ENCODE results near the gene KCNAB3.

KCNAB3 gene

DNA sequence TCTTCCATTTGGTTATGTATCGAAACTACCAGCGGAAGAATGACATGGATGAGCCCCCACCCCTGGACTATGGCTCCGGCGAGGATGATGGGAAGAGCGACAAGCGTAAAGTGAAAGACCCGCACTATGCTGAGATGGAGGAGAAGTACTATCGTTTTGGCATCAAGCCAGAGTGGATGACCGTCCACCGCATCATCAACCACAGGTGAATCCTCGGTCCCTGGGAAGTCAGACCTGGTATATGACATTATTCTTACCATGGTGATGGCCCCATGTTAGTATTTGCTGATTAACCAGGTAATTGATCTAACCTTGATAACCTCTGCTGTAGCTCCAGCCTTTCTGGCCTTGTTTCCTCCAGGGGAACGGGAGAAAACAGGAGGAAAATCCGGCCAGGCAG lies 32.6 kb downstream of the KCNAB3 start:
- DNase-seq: no peak

DNA sequence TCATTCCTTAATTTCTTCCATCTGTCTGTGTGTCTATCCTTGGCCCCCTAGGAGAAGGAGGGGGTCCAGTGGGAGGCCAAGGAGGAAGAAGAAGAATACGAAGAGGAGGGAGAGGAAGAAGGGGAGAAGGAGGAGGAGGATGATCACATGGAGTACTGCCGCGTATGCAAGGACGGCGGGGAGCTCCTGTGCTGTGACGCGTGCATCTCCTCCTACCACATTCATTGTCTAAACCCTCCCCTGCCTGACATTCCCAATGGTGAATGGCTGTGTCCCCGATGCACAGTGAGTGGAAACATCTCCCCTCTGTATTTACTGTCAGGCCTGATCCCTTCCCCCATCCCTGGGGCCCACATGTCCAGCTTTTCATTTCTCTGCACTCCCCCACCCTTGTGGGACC lies 34.8 kb downstream of the KCNAB3 start:
- no peak for DNase-seq

DNA sequence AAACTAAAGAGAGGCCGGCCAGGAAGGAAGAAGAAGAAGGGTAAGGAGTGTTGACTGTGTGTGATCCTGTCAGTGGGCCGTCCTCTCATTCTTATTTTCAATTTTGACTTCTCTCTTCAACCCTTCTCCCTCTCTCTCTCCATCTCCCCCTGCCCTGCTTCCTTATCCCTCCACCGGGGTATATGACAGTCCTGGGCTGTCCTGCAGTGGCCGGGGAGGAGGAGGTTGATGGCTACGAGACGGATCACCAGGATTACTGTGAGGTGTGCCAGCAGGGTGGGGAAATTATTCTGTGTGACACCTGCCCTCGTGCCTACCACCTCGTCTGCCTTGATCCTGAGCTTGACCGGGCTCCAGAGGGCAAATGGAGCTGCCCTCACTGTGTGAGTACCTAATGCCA lies 35.4 kb downstream of the KCNAB3 start:
- DNase-seq: no peak

DNA sequence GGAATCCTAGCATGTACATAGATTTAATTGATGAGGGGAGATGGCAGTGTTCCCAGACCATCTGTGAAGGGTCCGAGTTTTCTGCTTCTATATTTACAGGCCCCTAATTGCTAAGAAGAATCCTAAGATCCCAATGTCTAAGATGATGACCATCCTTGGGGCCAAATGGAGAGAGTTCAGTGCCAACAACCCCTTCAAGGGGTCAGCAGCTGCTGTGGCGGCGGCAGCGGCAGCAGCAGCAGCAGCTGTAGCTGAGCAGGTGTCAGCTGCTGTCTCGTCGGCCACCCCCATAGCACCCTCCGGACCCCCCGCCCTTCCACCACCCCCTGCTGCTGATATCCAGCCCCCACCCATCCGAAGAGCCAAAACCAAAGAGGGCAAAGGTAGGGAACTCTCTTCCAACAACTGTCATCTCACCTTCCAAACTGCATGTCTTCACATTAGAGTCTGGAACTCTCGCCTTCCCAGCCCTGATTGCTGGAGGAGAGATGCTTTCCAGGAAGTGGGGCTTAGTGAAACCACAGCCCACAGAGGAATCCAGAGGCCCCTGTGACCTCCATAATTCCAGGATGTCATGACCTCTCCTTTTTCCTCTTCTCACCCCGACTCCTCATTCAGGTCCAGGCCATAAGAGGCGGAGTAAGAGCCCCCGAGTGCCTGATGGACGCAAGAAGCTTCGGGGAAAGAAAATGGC lies 36.3 kb downstream of the KCNAB3 start:
- no peak for DNase-seq

DNA sequence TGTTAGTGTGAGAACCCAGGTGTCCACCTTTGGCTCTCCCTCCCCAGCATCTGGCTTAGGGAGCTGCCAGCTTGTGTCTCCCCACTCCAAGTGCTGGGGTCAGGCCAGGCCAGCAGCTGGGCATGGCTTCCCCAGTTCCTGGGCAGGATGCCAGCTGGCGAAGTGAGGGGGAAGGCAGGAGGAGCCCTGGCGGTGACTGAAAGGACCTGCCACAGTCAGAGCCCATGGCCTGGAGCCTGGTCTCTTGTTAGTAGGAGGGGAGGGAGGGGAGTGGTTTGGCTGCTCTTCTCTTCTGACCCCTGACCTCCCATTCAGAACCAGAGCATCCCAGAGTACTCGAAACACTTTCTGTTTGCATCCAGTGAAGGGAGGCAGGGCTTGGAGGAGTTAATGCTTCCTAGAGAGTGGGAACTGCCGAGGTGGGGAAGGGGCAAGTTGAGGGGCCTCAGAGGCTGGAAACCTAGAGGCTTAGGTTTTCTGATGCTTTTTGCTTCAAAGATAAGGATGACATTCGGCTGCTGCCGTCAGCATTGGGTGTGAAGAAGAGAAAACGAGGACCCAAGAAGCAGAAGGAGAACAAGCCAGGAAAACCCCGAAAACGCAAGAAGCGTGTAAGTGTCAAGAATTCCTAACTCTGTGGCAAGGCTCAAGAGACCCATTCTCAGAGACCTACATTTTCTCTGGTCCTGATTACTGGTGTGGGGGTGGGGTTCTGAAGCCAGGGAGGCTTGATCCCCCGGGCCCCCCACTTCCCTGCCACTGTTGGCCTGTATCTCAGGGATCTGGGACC lies 40.3 kb downstream of the KCNAB3 start:
- no peak for DNase-seq

DNA sequence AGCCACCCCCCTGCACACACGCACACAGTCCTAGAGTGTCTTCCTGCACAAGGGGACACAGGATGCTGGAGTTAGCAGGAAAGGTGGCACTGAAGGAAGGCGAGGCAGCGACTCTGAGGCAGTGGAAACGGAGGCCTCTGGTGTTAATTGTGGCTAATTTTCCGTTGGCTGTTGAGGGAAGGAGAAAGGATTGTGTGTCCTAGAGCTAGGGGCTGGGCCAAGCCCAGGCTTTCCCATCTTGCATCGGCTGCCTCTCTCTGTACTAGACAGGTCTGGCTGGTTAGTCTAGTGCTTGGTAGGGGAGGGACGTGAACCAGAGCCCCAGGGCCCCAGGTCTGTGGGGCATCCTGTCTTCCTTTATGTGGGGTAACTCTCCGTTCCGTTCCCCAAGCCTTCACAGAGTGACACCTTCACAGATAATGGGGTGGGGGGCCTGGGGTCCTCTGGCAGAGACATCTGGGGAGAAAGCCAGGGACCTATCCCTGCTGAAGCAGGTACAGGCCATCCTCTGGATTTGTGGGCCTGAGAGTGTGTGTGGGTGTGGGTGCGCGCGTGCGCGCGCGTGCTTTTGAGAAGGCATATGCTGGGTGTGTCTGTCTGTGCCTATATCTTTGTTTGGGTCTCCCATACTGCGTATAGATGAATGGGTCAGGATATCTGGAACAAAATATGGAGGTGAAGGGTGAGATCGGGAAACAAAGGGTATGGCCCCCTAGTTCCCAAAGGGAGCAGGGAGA lies 41.3 kb downstream of the KCNAB3 start, which contains the start of gene CHD3:
Gene CHD3, plus strand, starts transcription at position 606 of the 737 bp plus-strand sequence. CDS start 212 bp downstream, outside the sequence.
- DNase-seq: no peak

DNA sequence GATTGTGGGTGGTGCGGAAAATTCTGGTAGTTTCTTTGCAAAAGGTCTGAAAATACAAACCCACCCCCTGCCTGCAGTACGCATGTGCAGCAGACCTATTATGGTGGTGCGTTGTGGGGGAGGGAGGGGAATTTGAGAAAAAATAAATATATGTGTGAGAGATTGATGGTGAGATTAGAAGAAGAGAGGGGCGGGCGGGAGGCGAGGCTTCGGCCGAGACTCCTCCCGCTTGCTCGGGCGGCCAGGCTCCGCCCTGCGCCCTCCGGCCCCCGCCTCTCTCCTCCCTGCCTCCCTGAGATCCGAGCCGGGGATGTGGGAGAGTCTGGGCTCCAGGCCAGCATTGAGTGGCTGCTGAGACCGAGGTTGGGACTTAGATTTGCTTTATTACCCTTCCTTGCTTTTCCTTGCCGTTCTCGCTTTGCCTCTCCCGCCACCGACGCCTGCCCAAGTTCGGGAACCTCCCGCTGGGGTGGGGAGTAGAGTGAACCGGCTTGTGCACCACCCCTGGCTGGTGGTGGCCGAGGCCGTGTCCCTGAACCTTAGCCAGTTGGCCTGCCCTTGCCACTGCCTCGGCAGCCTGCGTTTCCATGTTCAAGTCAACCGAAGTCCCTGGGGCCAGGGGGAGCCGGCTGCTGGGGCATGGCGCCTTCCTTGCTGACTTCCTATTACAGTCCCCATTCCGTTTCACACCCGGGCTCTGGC lies 42.0 kb downstream of the KCNAB3 start:
- DNase-seq: peak; percentile 51

DNA sequence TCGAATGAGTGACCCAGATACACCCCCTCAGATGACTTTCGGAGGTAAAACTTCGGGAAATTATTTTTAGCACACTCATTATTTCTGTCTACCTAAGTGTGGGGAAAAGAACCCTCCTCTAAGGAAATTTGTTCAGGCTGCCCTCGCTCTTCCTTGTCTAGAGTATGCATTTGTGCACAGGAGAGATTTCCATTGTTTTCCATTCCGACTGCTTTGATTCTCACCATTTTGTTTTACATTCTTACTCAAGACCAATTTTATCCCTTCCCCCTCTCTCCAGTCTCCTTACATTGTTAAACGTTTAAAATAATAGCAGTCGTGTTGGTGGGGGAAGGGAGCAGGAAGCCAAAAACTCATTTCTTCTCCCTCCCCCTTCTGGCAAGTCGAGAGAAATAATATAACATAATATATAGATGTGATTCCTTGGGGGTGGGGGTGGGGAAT lies 42.6 kb downstream of the KCNAB3 start:
- DNase-seq: no peak

DNA sequence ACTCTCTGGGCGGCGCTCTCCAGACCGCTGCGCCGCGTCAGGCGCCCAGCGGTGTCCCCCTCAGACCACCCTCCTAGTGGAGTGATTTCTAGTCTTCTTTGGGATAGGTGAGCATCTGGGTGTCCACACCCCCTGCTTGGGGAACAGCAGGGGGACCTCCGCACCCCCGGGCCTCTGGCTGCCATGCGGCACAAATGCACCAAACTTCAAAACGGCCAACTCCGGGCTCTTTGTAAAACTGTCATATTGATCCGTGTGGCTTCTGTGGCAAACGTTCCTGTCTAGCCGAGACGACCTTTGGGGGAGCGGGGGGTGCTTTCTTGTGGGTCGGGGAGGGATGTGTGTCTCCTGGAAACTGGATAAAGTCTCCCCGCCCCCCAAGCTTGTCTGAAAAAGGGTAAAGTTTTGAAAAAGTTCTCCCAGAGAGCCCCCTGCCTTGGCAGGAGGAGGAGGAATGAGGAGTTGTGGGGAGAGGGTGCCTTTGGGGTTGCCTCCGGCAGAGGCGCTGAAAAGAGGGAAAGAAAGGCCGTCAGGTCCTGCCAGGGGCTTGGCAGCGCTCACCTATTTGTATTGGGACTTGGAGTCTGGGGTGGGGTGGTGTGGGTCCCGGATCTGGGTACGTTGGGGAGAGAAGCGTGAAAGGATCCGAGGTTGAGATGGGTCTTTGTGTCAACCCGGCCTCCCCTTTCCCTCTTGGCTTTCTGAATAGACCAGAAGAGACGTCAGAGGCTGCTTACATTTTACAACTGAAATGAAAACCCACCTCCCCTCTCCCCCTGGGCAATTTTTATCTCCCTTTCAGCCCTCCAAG lies 43.2 kb downstream of the KCNAB3 start:
- DNase-seq: no peak

DNA sequence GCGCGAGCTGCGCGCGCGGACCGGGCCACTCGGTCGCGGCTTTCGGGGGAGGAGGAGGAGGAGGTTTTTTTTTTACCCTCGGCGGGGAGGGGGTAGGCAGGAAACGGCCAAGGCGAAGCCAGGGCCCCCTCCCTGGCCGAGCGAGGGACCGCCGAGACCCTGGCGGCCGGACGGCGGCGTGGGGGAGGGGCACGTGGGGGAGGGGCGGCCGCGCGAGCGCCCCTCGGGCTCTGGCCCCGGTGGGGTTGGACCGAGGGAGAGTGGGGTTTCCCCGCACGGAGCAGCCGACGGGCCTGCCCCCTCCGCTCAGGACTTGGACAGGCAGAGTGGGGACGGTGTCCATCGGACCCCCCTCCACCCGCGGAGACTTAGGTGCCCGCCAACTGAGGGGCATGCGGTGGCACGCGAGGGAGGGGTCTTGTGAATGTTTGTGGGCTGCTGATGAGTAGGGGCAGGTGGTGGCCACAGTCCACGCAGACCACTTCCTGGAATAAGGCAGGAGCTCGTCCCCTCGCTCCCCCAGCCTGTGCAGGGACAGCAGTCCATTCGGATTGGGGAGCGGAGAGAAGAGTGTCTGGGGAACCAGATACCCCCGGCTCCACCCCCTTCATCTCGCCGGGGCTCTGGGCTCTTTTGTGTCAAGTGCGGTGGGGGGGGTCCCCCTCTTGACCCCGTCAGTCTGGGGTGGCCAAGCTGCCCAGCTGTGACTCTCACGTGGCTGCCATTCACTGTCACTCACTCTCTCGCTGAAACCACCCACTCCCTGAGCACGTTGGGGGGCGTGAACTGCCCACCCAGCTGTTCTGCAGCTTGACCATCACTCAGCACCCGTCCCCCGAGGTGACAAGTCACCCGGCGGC lies 44.1 kb downstream of the KCNAB3 start:
- no peak for DNase-seq

DNA sequence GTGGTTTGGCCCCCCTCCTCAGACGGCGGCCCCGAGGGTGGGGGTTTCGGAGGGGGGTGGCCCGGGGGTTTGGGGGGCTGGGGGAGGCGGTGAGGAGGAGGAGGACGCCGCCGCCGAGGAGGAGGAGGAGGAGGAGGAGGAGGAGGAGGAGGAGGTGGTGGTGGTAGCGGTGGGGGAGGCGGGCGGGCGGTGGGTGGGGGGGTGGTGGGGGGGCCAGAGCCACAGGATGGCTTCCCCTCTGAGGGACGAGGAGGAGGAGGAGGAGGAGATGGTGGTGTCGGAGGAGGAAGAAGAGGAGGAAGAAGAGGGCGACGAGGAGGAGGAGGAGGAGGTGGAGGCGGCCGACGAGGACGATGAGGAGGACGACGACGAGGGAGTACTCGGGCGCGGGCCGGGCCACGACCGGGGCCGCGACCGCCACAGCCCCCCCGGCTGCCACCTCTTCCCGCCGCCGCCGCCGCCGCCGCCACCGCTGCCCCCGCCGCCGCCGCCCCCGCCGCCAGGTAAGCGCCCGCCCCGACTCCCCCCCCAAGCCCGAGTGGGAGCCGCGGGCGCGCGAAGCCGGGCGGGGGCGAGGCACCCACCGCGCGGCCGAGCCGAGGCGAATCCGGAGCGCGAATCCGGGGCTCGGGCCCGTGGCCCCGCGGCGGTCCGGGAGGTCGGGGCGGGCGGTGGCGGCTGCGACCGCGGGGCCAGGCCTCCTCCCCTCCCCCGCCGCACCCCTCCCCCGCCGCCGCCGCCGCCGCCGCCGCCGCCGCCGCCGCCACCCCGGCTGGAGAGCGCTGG lies 44.9 kb downstream of the KCNAB3 start:
- peak; percentile 52 for DNase-seq

DNA sequence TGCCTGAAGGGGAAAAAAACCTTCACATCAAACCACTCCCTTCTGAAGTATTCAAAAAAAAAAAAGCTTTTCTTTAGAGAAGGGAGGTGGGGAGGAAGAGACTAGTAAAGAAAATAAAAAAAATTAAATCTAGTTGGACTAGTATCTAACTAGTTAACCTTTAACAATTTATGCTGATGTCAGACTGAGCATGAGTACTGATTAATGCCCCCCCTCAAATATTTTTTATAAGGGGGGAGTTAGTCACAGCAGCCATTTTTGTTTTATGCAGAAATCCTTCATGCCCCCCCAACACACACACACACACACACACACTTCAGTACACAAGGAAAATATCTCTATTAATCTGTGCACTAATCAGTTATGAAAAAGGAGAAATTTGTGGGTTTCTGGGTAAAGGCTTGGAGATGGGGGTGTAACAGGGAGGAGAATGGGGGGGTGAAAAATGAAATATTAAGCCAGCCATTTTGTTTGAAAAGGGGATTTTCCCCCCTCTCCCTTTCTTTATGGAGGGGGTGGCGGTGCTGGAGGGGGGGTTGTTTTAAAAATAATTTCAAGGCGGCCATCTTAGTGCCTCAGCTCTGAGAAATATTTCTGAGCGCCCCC lies 45.8 kb downstream of the KCNAB3 start:
- DNase-seq: no peak

DNA sequence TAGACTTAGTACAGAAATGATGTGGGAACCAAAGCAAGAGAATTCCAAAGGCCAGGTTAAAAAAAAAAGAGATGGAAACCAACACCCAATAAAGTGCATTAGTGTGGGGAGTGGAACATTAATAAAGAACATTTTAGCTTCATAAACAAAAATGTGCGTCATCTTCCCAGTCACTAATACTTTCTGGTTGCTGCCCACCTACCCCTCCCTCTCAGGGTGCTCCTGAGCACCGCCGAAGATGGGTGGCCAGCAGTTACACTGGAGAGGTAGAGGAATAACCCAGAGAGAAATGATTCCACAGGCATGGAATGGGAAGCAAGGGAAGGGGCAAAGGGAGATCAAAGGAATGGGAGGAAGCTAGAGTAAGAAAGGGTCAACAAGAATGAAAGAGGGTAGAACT lies 47.0 kb downstream of the KCNAB3 start:
- DNase-seq: no peak

DNA sequence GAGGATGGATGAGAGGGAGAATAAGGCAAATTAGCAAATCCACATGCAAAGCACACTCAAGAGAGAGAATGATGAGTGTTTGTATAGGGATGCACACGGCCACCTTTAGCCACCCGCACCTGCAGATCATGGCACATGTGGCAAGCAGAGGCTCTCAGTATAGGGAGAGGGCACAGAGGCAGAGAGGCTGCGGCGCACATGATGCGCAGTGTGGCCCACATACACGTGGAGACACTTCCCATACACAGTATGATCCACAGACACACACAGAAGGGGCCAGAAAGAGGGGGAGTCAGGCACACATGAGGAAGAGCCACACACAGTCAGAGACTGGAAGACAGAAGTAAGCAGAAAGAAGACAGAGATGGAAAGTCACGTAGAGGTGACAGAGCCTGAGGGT lies 47.6 kb downstream of the KCNAB3 start:
- no peak for DNase-seq

DNA sequence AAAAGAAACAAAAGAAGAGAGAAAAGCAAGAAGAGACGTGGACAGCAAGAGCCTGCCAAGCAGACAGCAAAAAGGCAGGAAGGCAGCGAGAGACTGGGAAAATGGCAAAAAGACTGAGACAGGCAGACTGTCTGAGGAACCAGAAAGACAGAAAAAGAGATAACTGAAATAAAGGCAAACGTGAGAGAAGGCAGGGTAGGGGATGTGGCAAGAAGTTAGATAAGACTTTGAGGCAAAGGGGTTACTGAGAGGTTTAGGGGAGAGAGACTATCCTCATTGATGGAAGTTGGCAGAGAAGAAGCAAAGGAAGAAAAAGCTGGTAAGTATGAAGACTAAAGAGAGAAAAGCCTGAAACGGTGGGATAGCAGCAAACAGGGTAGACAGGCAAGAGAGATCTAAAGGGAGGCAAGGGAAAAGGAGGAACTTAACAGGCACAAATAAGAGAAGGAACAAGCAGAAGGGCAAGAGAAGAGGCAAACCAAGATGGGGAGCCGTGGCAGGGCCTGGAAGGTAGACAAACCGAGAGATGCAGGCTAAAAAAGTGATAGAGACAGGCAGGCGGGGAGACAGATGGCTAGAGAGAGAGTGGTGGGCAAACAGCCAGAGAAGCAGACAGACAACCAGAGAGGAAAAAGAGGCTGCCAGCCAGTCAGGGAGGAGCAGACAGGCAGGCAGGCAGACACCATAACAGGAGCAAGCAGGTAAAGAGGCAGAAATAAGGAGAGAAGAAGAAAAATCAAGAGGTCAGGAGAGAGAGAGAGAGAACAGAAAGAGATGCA lies 48.2 kb downstream of the KCNAB3 start:
- no peak for DNase-seq

DNA sequence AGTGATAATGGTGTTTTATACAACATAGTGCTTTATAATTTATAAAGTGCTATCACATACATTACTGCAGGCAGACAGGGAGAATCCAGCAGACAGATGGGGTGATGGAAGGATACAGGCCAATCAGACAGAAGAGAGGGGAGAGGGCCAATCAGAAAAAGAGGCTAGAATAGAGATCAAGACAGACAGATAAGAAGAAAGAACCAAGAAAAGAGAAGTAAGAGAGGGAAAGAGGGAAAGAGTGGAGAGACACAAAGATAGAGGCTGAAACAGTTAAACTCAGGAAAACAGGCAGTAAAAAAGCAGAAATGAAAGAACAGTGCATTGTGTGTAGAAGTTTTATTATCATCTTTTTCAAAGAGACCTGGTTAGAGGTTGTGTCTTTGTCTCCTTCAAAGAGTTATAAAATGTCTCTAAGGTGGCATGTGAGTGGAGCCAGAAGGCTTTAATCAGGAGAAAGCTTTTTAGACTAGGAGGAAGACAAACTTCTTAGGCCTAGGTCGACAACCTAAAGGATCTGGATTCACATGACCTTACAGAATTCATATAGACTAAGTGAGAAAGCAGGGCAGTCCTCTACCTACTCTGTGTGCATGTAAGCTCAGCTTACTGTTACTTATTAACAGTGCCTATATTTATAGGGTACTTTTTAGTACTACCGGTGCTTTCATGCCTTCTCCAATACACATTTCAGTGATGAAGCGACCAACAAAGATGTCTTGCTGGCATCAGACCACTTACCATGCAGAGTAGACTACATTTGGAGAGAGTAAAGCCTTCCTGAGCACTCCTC lies 49.4 kb downstream of the KCNAB3 start:
- DNase-seq: no peak

DNA sequence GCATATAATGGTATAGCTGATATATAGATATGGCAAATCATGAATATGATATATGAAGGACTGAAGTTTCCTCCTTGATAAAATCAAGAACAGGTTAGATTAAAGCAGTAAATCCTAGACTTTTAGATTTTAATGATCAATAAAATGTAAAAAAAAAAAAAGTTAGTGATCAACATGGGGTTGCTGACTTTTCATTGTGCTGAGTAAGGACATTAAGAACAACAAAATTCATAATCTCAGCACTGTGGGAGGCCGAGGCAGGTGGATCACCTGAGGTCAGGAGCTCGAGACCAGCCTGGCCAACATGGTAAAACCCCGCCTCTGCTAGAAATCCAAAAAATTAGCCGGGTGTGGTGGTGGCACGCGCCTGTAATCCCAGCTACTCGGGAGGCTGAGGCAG lies 51.4 kb downstream of the KCNAB3 start:
- DNase-seq: no peak

DNA sequence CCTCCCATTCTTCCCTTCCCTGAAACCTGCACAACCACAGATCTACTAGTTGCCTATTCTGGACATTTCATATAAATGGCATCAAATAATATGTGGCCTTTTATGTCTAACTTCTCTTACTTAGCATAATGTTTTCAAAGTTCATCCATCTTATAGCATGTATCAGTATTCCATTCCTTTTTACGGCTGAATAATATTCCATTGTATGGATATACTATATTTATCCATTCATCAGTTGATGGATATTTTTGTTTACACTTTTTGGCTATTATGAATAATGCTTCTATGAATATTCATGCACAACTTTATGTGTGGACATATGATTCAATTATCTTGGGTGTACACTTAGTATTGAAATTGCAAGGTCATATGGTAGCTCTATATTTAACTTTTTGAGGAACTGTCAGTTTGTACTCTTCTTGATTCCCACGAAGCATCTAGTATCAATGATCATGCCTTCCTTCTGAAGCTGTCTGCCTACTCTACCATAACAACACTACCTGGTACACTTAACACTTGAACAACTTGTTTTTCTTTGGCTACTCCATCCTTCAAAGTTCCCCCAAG lies 53.8 kb downstream of the KCNAB3 start:
- DNase-seq: no peak
